HCT116 (cell line): ENCODE data around the gene LPIN1. TPM values are rescaled to one million over a fixed set of nuclear protein-coding genes. Genes with fewer than 3 reads are reported as not detected.

ENCODE experiments used
- ATAC-seq: fragments of 200-7000 bp; cut with Tn5 transposase; 2 replicates; pipeline ENCODE4 v1.9.1; 2020; ENCODE audit warnings: mild to moderate bottlenecking, moderate library complexity
- BruUV-seq: library from RNA; stranded (reverse); fragments of 400-500 nt; replicated peaks from 2 replicates; lab custom pipeline; 2021; lab: Mats Ljungman, UMichigan
- CTCF ChIA-PET: fragments of 300-600 bp; sonication (Branson Sonifier 250); formaldehyde crosslinking; loops from one replicate; lab custom pipeline; 2021; ENCODE audit warnings: antibody characterized with exemption; lab: Charles Lee
- POLR2A ChIA-PET: fragments of 300-600, 350-600 bp; sonication (Branson Sonifier 250); formaldehyde crosslinking; loops from one replicate; lab custom pipeline; 2021; ENCODE audit warnings: antibody characterized with exemption; lab: Charles Lee
- RAD21 ChIA-PET, 2 experiments: fragments of 300-600 bp; sonication (Branson Sonifier 250); formaldehyde crosslinking; loops; one replicate each; lab custom pipeline; 2023; ENCODE audit warnings: low total read pairs in 2 of 2; ENCODE audit not compliant: uncharacterized antibody in 2 of 2, unreplicated experiment in 2 of 2, low non-redundant PET in 1 of 2; lab: Charles Lee
- DNase-seq: peaks from one replicate; pipeline ENCODE4 v3.0.0-alpha.2; 2010; ENCODE audit warnings: low read depth, low spot score
- H2AFZ ChIP-seq: fragments of 200-600 bp; shearing (Covaris generic), sonication (generic); 2 replicates; pipeline ENCODE4 v1.6.1; 2017; ENCODE audit warnings: low read depth, mixed run types, mixed read lengths, antibody characterized with exemption, low read length; ENCODE audit not compliant: poor library complexity, severe bottlenecking
- H3K27ac ChIP-seq: 2 replicates; pipeline ENCODE4 v1.5.1; 2012; ENCODE audit warnings: low read depth, low read length
- H3K27me3 ChIP-seq: fragments of 200-600 bp; sonication (generic); 2 replicates; pipeline ENCODE4 v1.6.1; 2016; ENCODE audit warnings: mixed run types, low read length, mixed read lengths; ENCODE audit not compliant: insufficient read depth
- H3K36me3 ChIP-seq, 2 experiments: fragments of 200-500 bp in 1 of 2; fragments of 200-600 bp in 1 of 2; sonication (Bioruptor generic) in 1 of 2; sonication (generic) in 1 of 2; 2 replicates each; pipeline versions ENCODE4 v1.5.1 to v1.6.1; 2014 to 2016; ENCODE audit warnings: low read length in 2 of 2, inconsistent platforms in 1 of 2, mixed read lengths in 1 of 2, mixed run types in 1 of 2; ENCODE audit not compliant: insufficient read depth in 2 of 2, control insufficient read depth in 1 of 2
- H3K4me1 ChIP-seq, 2 experiments: fragments of 200-600 bp in 1 of 2; sonication (generic) in 1 of 2; 2 replicates each; pipeline versions ENCODE4 v1.5.1 to v1.6.1; 2012 to 2017; ENCODE audit warnings: low read length in 2 of 2, inconsistent platforms in 1 of 2, mild to moderate bottlenecking in 1 of 2, mixed read lengths in 1 of 2, mixed run types in 1 of 2, moderate library complexity in 1 of 2; ENCODE audit not compliant: insufficient read depth in 2 of 2, control insufficient read depth in 1 of 2
- H3K4me2 ChIP-seq: fragments of 200-600 bp; sonication (generic); 2 replicates; pipeline ENCODE4 v1.6.1; 2017; ENCODE audit warnings: mixed run types, low read length, mixed read lengths
- H3K4me3 ChIP-seq, 2 experiments: fragments of 200-600 bp in 1 of 2; sonication (generic) in 1 of 2; replicated peaks in 1 of 2; 2 replicates each; pipeline ENCODE4 v1.5.1; 2011 to 2016; ENCODE audit warnings: low read length in 2 of 2, control low read depth in 1 of 2, low read depth in 1 of 2, mild to moderate bottlenecking in 1 of 2, mixed read lengths in 1 of 2, mixed run types in 1 of 2
- H3K79me2 ChIP-seq: fragments of 200-600 bp; sonication (generic); 2 replicates; pipeline ENCODE4 v1.6.1; 2017; ENCODE audit warnings: mild to moderate bottlenecking, mixed run types, low read length, moderate library complexity, mixed read lengths; ENCODE audit not compliant: insufficient read depth
- H3K9ac ChIP-seq: fragments of 200-600 bp; sonication (generic); 2 replicates; pipeline ENCODE4 v1.6.1; 2016; ENCODE audit warnings: low read length, mixed read lengths
- H3K9me2 ChIP-seq: fragments of 200-600 bp; sonication (generic), shearing (Covaris generic); 2 replicates; pipeline ENCODE4 v1.6.1; 2017; ENCODE audit warnings: mixed run types, mild to moderate bottlenecking, moderate library complexity; ENCODE audit not compliant: insufficient read depth
- H3K9me3 ChIP-seq, 2 experiments: fragments of 200-500 bp in 1 of 2; fragments of 200-600 bp in 1 of 2; sonication (Bioruptor generic) in 1 of 2; sonication (generic) in 1 of 2; 2 replicates each; pipeline ENCODE4 v1.6.1; 2014 to 2017; ENCODE audit warnings: low read length in 2 of 2, mixed read lengths in 2 of 2, inconsistent platforms in 1 of 2, low read depth in 1 of 2, mild to moderate bottlenecking in 1 of 2, mixed run types in 1 of 2, moderate library complexity in 1 of 2; ENCODE audit not compliant: control insufficient read depth in 1 of 2, insufficient read depth in 1 of 2
- H4K20me1 ChIP-seq: fragments of 200-600 bp; sonication (generic), shearing (Covaris generic); 2 replicates; pipeline ENCODE4 v1.6.1; 2017; ENCODE audit warnings: mixed run types, mild to moderate bottlenecking, moderate library complexity; ENCODE audit not compliant: insufficient read depth
- FOSL1 ChIP-seq: IDR thresholded peaks from 2 replicates; pipeline ENCODE4 v1.6.1; 2012; ENCODE audit warnings: low read depth
- JUND ChIP-seq: IDR thresholded peaks from 2 replicates; pipeline ENCODE4 v1.6.1; 2012
- MAX ChIP-seq: IDR thresholded peaks from 2 replicates; pipeline ENCODE4 v1.6.1; 2012
- POLR2A ChIP-seq: IDR thresholded peaks from 2 replicates; pipeline ENCODE4 v1.7.0; 2011; ENCODE audit warnings: borderline replicate concordance; ENCODE audit not compliant: insufficient read depth, insufficient read length; ENCODE audit errors: extremely low read depth
- POLR2AphosphoS5 ChIP-seq: IDR thresholded peaks from 2 replicates; pipeline ENCODE4 v1.6.1; 2011; ENCODE audit warnings: mild to moderate bottlenecking, low read depth, low read length, moderate library complexity
- REST ChIP-seq: IDR thresholded peaks from 2 replicates; pipeline ENCODE4 v1.6.1; 2012; ENCODE audit warnings: low read depth
- SP1 ChIP-seq: IDR thresholded peaks from 2 replicates; pipeline ENCODE4 v1.6.1; 2012; ENCODE audit warnings: low read depth
- SRF ChIP-seq: IDR thresholded peaks from 2 replicates; pipeline ENCODE4 v1.6.1; 2012; ENCODE audit warnings: low read depth
- TCF7L2 ChIP-seq: IDR thresholded peaks from 2 replicates; pipeline ENCODE4 v1.7.0; 2011; ENCODE audit warnings: borderline replicate concordance, inconsistent platforms; ENCODE audit not compliant: insufficient read depth, insufficient read length; ENCODE audit errors: extremely low read depth
- YY1 ChIP-seq: IDR thresholded peaks from 2 replicates; pipeline ENCODE4 v1.6.1; 2011; ENCODE audit warnings: low read length, low read depth, moderate library complexity, mild to moderate bottlenecking; ENCODE audit not compliant: insufficient replicate concordance; ENCODE audit errors: extremely low read depth
- ZNF274 ChIP-seq: fragments of 200-500 bp; sonication (Bioruptor generic); IDR thresholded peaks from 2 replicates; pipeline ENCODE4 v1.6.1; 2014; ENCODE audit warnings: mild to moderate bottlenecking, low read depth, low read length, inconsistent platforms
- intact Hi-C: fragments of 100-400 bp; cut with micrococcal nuclease; formaldehyde crosslinking; loops from 2 replicates; pipeline ENCODE4 v1.10.0; 2022
- total RNA-seq: library from RNA; stranded (reverse); gene quantifications from one replicate; pipeline ENCODE4 v1.2.1, GENCODE V29; 2021; ENCODE audit not compliant: unreplicated experiment
- TF ChIP-seq, protein P1 (sequence below): IDR thresholded peaks from 2 replicates; pipeline ENCODE4 v1.6.1; 2011; ENCODE audit warnings: mild to moderate bottlenecking, low read length, moderate library complexity; ENCODE audit not compliant: insufficient replicate concordance; ENCODE audit errors: extremely low read depth

The LPIN1 gene
- total RNA-seq, 1 experiment from 2014 or later: 16.7 TPM

GRCh38 chr2:11870064-11870463 lies 123.6 kb downstream of the LPIN1 start:
- DNase-seq (no peak), ATAC-seq (no peak)
- no TSS peak for BruUV-seq
- Histone ChIP-seq H3K36me3 (no peaks in the 10 kb centered on the region), H2AFZ (no peak overlapping the region), H3K9me3 (no peaks in the 10 kb centered on the region), H3K9me2 (no peaks in the 10 kb centered on the region), H3K27ac (no peak overlapping the region), H3K9ac (no peak overlapping the region), H3K4me1 (no peaks in the 10 kb centered on the region), H3K4me2 (no peak overlapping the region), H3K4me3 (no peak overlapping the region), H3K27me3 (peaks cover 5% of the 10 kb centered on the region; the same call in 1 of the 2 replicates), H4K20me1 (no peaks in the 10 kb centered on the region), H3K79me2 (no peaks in the 10 kb centered on the region)
- intact Hi-C loops: no loop called here
- CTCF ChIA-PET: no interaction called here
- POLR2A ChIA-PET: no interaction called here
- no peak for TF ChIP-seq POLR2A
- no peak for TF ChIP-seq POLR2AphosphoS5
- TF ChIP-seq SP1: no peak
- TF ChIP-seq FOSL1: no peak
- TF ChIP-seq REST: no peak
- TF ChIP-seq SRF: no peak
- TF ChIP-seq JUND: no peak
- RAD21 ChIA-PET: no interaction called here

DNA sequence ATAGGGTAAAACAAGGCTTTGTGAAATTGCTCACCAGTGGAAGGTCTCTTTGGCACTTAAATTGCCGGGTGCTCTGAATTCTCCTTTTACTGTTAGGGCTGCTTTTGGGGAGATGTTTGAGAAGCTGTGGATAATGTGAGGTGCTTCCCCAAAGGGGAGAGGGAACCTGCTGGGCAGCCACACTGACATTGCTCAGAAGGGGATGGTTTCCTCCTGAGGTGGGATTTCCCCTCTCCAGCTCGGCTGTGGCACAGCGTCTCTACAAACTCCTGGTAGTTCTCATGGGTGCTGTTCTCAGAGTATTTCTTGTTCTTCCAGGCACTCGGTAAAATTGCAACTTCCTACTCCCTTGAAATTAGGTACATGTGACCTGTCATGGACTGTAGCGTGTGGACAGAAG lies 124.2 kb downstream of the LPIN1 start:
- Histone ChIP-seq H3K27ac (no peak overlapping the region), H3K4me1 (no peaks in the 10 kb centered on the region), H3K36me3 (no peaks in the 10 kb centered on the region), H3K27me3 (peaks cover 5% of the 10 kb centered on the region; the same call in 1 of the 2 replicates), H3K79me2 (no peaks in the 10 kb centered on the region), H2AFZ (no peak overlapping the region), H3K9me3 (no peaks in the 10 kb centered on the region), H4K20me1 (no peaks in the 10 kb centered on the region), H3K9me2 (no peaks in the 10 kb centered on the region), H3K9ac (no peak overlapping the region), H3K4me3 (no peak overlapping the region), H3K4me2 (no peak overlapping the region)
- ChIA-PET RAD21 (no interaction called here), CTCF (no interaction called here), POLR2A (no interaction called here)
- ATAC-seq: no peak
- no peak for DNase-seq
- BruUV-seq: no TSS peak
- intact Hi-C loops: no loop called here
- no peak for TF ChIP-seq TCF7L2
- TF ChIP-seq POLR2A: no peak
- TF ChIP-seq, protein P1, sequence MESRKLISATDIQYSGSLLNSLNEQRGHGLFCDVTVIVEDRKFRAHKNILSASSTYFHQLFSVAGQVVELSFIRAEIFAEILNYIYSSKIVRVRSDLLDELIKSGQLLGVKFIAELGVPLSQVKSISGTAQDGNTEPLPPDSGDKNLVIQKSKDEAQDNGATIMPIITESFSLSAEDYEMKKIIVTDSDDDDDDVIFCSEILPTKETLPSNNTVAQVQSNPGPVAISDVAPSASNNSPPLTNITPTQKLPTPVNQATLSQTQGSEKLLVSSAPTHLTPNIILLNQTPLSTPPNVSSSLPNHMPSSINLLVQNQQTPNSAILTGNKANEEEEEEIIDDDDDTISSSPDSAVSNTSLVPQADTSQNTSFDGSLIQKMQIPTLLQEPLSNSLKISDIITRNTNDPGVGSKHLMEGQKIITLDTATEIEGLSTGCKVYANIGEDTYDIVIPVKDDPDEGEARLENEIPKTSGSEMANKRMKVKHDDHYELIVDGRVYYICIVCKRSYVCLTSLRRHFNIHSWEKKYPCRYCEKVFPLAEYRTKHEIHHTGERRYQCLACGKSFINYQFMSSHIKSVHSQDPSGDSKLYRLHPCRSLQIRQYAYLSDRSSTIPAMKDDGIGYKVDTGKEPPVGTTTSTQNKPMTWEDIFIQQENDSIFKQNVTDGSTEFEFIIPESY: no peak
- no peak for TF ChIP-seq SRF
- no peak for TF ChIP-seq YY1
- TF ChIP-seq ZNF274: no peak
- no peak for TF ChIP-seq JUND
- TF ChIP-seq MAX: no peak
